Activated CD8-positive, alpha-beta T cell treated with anti-CD3 and anti-CD28 coated beads, Interleukin-2, amount 10 ng/mL, durations not matched to agents 7 days and 5 days (primary cell): Measurements from ENCODE around the gene PPM1N. TPM values are rescaled to one million over a fixed set of nuclear protein-coding genes. Genes with fewer than 3 reads are reported as not detected.
"Not testable (repeated sequence)": the region's sequence is repeated elsewhere in the genome, so short reads cannot be mapped to it uniquely, and the experiment has no call there.

Source experiments
- ATAC-seq: fragments of 150-1000 bp; cut with Tn5 transposase; one replicate; pipeline ENCODE4 v1.10.0; 2021; ENCODE audit warnings: moderate library complexity
- CTCF ChIA-PET: fragments of 350-600 bp; sonication (Branson Sonifier 250); formaldehyde crosslinking; loops from one replicate; lab custom pipeline; 2021; ENCODE audit warnings: antibody characterized with exemption; lab: Charles Lee
- POLR2A ChIA-PET: fragments of 350-600 bp; sonication (Branson Sonifier 250); formaldehyde crosslinking; loops from one replicate; lab custom pipeline; 2021; ENCODE audit warnings: antibody characterized with exemption; lab: Charles Lee
- DNase-seq: peaks from one replicate; pipeline ENCODE4 v3.0.0-alpha.2; 2020
- H3K27ac Mint-ChIP-seq: one replicate; pipeline ENCODE4 v1.8.0; 2021; ENCODE audit warnings: mild to moderate bottlenecking, mixed read lengths
- H3K27me3 Mint-ChIP-seq: one replicate; pipeline ENCODE4 v1.8.0; 2021; ENCODE audit warnings: low read depth, mixed read lengths
- H3K36me3 Mint-ChIP-seq: one replicate; pipeline ENCODE4 v1.8.0; 2021; ENCODE audit warnings: low read depth, mixed read lengths
- H3K4me1 Mint-ChIP-seq: one replicate; pipeline ENCODE4 v1.8.0; 2021; ENCODE audit warnings: low read depth, mixed read lengths
- H3K4me3 Mint-ChIP-seq: one replicate; pipeline ENCODE4 v1.8.0; 2021; ENCODE audit warnings: mild to moderate bottlenecking, mixed read lengths
- H3K9me3 Mint-ChIP-seq: one replicate; pipeline ENCODE4 v1.8.0; 2022; ENCODE audit warnings: mixed read lengths; ENCODE audit not compliant: insufficient read depth
- total RNA-seq, 2 experiments: library from RNA; stranded (reverse); gene quantifications; one replicate each; pipeline ENCODE4 v1.2.3, GENCODE V29; 2021

Gene PPM1N
- total RNA-seq, 2 experiments from 2014 or later = 1.6 to 3.2 TPM

DNA sequence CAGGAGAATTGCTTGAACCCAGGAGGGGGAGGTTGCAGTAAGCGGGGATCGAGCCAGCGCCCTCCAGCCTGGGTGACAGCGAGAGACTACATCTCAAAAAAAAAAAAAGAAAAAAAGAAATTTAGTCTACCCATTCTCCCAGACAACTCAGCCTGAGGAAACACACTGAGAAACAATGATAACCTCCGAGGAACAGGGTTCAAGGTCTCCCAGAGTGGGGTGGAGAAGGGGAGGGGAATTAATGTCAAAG is 7.7 kb downstream of the PPM1N start:
- ChIA-PET CTCF (interaction anchor here (1.8 to 3.2 kb wide), 6 partner anchors 10 to 137 kb away, joined by 8 to 15 read pairs (median 14); partner anchors contain the start of gene RTN2), POLR2A (no interaction called here)
- Mint-ChIP-seq H3K4me1 (peaks cover 37% of the 10 kb centered on the region), H3K27me3 (no peaks in the 10 kb centered on the region), H3K4me3 (peak overlapping the region; percentile 88), H3K9me3 (no peaks in the 10 kb centered on the region), H3K36me3 (peaks cover 27% of the 10 kb centered on the region), H3K27ac (peak overlapping the region; percentile 83)
- no peak for ATAC-seq
- DNase-seq = no peak

DNA sequence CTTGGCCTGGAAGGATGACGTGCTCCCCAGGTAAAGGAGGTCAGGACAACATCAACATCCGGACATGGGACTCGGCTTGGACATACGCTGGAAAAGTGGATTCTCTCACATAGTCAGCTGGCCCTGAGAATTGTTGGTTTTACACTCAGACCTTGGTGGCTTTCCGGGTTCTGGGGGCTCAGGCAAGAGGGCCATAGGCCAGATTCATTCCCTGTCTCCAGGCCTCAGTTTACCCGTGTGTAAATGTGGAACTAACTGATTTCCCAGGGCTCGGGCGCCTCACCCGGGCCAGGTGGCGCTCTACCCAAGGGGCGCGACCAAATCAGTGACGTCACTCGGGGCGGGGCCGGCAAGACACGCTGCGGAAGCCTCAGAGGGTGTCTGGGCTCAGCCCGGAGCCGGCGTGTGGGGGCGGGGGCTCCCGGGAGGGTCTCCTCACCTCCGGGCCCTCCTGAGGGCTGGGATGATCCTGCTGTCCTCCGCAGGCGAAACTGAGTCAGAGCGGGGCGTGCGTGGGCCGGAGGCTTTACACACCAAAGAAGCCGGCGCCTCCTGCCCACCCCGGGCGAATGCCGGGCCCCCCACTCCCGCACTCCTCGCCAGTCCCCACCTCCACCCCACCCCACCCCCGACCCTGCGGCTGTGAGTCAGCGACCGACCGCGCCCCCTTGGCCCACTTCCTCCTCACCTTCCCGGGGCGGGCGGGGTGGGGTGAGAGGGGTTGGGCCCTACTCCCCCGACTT is 8.2 kb downstream of the PPM1N start:
- POLR2A ChIA-PET = no interaction called here
- peaks cover 42% of the 10 kb centered on the region for H3K4me1 Mint-ChIP-seq
- peaks cover 29% of the 10 kb centered on the region for H3K36me3 Mint-ChIP-seq
- no peaks in the 10 kb centered on the region for H3K9me3 Mint-ChIP-seq
- no peaks in the 10 kb centered on the region for H3K27me3 Mint-ChIP-seq
- peak overlapping the region; percentile 98 for H3K27ac Mint-ChIP-seq
- CTCF ChIA-PET = interaction anchor here (1.8 to 3.2 kb wide), 6 partner anchors 11 to 136 kb away, joined by 8 to 15 read pairs (median 14); partner anchors contain the start of gene RTN2
- peak overlapping the region; percentile 88 for H3K4me3 Mint-ChIP-seq
- DNase-seq = peak; percentile 98
- peak; percentile 74 for ATAC-seq

DNA sequence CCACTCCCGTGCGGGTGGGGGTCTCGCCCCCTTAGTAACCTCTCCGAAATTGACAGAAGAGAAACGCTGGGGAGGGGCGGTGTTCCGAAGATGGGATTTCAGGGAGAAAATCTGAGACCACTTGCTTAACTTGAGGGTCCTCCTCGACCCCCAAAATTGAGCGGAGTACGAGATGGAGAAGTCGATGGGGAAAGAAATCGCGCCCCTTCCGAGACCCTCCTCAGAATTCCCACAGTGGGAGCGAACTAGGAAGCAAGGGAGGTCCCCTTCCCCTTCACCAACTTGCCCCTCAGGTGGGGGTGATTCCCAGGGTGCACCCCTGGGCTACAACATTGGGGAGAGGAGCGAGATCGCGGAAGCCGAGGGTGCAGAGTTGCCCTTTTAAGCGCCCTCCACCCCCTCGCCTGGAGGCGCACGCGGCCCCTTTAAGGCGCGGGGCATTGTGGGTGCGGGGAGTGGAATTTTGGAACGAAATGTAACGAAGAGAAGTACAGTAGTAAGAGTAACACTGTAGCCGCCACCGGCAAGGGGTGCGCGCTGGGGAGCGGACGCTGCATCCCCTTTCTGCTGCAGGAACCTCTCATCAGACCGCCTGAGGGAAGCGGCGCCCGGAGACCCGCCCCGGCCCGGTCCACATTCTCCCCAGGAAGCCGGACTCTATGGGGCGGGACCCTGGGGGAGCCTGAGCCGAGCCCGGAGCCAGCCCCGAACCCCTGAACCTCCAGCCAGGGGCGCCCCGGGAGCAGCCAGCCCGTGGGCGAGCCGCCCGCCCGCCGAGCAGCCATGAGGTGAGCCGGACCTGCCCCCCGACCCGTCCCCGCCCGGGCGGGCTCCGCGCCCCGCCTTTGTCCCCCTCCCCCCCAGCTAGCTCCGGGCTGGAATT is 9.0 kb downstream of the PPM1N start, which contains the start of gene VASP:
Gene VASP (plus strand): TSS at position 491 of the 883 bp plus-strand sequence. CDS start 293 bp downstream, at position 784.
- peak; percentile 68 for ATAC-seq

DNA sequence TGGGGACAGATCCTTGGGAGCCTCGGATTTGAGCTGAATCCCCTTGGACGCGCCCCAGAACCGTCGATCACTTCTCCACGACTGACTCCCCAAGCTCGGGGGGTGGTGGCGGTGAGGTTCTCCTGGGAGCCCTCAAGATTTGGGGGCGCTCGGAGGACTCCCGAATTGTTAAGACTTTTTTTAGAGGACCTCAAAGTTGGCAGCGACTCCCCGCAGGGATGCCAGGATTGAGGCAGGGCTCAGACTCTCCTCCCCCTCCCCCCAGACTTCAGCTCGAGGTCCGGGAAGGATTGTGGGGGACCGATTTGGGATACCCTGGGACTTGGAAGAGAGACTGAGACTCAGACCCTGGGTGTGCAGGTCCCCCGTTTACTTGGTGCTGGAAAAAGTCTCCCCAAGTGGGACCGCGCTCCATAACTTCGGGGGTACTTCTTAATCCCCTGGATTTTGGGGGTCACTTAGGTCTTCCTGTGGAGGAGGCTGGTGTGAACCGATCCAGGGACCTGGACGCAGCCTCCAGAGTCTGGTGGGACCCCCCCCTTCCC is 9.7 kb downstream of the PPM1N start:
- POLR2A ChIA-PET = interaction anchor here (1.3 kb wide), 1 partner anchor 134 kb away, joined by 10 read pairs; no protein-coding TSS in a partner anchor
- H3K4me3 Mint-ChIP-seq = peak overlapping the region; percentile 87
- DNase-seq = no peak
- ATAC-seq = no peak
- H3K4me1 Mint-ChIP-seq = peaks cover 56% of the 10 kb centered on the region
- H3K27ac Mint-ChIP-seq = peak overlapping the region; percentile 67
- no peaks in the 10 kb centered on the region for H3K27me3 Mint-ChIP-seq
- H3K9me3 Mint-ChIP-seq = no peaks in the 10 kb centered on the region
- peaks cover 37% of the 10 kb centered on the region for H3K36me3 Mint-ChIP-seq
- CTCF ChIA-PET = interaction anchor here (0.7 to 1.6 kb wide), 7 partner anchors 9 to 209 kb away, joined by 3 to 6 read pairs (median 3); no protein-coding TSS in a partner anchor

More for the DNA sequence above, 9.0 kb downstream of the PPM1N start, which contains the start of gene VASP:
- no peaks in the 10 kb centered on the region for H3K9me3 Mint-ChIP-seq
- peak within 1 kb of the TSS; percentile 98 for H3K27ac Mint-ChIP-seq
- no peaks in the 10 kb centered on the region for H3K27me3 Mint-ChIP-seq
- H3K36me3 Mint-ChIP-seq = peaks cover 35% of the 10 kb centered on the region
- peak within 1 kb of the TSS; percentile 88 for H3K4me3 Mint-ChIP-seq
- POLR2A ChIA-PET = no interaction called here
- DNase-seq = peak; percentile 96
- H3K4me1 Mint-ChIP-seq = peaks cover 50% of the 10 kb centered on the region
- CTCF ChIA-PET = interaction anchor here (1.1 to 1.6 kb wide), 4 partner anchors 8 to 210 kb away, joined by 3 to 6 read pairs (median 4); no protein-coding TSS in a partner anchor

DNA sequence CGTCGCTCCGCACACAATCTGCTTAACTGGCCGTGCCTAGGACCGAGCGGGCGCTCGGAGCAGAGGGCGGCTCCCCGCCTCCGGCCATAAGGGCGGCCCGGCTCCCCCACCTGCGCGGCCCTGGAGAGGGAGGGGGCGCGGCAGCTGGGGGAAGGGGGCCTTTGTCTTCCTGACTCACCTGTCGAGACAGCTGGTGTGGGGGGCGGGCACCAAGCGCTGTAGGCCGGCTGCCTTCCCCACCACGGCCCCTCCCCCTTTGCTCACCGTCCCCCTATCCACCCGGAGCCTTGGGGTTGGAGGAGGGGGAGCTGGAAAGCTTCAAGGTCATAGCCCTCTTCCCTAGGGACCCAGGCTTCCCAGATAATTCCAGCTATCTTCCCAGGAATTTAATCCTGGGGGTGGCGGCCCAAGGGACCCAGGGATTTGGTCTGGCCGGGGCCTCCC is 10.2 kb downstream of the PPM1N start:
- peak overlapping the region; percentile 87 for H3K4me3 Mint-ChIP-seq
- ChIA-PET CTCF (interaction anchor here (0.7 to 1.6 kb wide), 7 partner anchors 9 to 208 kb away, joined by 3 to 6 read pairs (median 3); no protein-coding TSS in a partner anchor), POLR2A (interaction anchor here (1.3 kb wide), 1 partner anchor 133 kb away, joined by 10 read pairs; no protein-coding TSS in a partner anchor)
- DNase-seq (peak; percentile 62), ATAC-seq (peak; percentile 1)
- peak overlapping the region; percentile 82 for H3K27ac Mint-ChIP-seq
- no peaks in the 10 kb centered on the region for H3K9me3 Mint-ChIP-seq
- no peaks in the 10 kb centered on the region for H3K27me3 Mint-ChIP-seq
- H3K4me1 Mint-ChIP-seq = peaks cover 58% of the 10 kb centered on the region
- peaks cover 40% of the 10 kb centered on the region for H3K36me3 Mint-ChIP-seq

DNA sequence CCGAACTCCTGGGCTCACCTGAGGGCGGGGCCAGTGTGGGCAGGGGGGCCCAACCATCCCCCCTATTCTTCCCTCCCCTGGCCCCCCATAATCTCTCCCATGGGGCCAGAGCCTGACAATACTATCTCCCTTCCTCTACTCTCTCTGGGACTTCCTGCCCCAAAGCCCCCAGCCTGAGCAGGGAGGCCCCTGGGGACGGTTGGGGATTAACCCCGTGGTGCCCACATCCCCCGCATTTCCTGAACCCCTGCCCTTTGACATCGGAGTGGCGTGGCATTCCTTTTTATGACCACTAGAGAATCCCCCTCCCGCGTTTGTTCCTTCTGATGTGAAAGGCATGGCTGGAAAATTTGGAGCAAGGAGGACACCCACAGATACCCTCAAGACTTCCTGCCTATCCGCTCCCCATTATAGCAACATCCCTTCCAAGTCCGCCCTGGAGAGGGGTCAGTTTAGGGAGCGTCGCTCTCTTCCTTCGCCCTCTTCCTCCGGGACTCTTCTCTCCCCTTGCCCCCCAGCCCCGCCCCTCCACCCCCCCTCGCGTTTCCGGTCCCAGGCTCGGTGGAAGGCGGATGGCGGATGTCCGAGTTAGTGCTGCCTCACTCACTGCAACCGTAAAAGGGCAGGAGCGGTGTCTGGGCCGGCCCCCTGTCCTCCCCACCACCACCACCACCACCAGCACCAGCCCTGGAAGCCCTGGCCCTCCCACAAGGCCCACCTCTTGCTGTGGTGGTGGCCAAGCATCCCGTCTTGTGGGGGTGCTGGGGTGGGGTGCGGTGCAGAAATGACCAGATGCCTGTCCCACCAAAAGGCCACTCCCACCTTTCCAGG is 10.8 kb downstream of the PPM1N start:
- no peaks in the 10 kb centered on the region for H3K9me3 Mint-ChIP-seq
- H3K27me3 Mint-ChIP-seq = no peaks in the 10 kb centered on the region
- ChIA-PET CTCF (interaction anchor here (1.0 to 1.7 kb wide), 6 partner anchors 10 to 133 kb away, joined by 3 to 10 read pairs (median 6); no protein-coding TSS in a partner anchor), POLR2A (interaction anchor here (1.3 kb wide), 1 partner anchor 133 kb away, joined by 10 read pairs; no protein-coding TSS in a partner anchor)
- H3K4me1 Mint-ChIP-seq = peaks cover 62% of the 10 kb centered on the region
- DNase-seq (peak; percentile 71), ATAC-seq (no peak)
- peak overlapping the region; percentile 82 for H3K27ac Mint-ChIP-seq
- peak overlapping the region; percentile 87 for H3K4me3 Mint-ChIP-seq
- H3K36me3 Mint-ChIP-seq = peaks cover 42% of the 10 kb centered on the region

DNA sequence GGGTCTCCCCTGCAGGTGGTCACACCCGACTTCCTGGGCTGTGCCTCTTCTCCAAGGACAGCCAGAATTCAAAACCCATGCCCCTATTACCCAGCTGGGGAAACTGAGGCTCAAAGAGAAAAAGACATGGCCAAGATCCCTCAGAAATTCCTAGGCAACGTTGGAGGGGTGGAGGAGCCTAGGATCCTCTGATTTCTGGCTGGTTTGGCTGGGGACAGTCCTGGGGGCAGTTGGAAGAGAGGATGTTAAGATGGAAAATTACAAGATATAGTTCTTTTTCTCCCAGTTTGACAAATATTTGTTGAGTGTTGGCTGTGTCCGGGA is 11.4 kb downstream of the PPM1N start:
- Mint-ChIP-seq H3K27me3 (no peaks in the 10 kb centered on the region), H3K4me3 (peak overlapping the region; percentile 87), H3K4me1 (peaks cover 68% of the 10 kb centered on the region), H3K36me3 (peaks cover 42% of the 10 kb centered on the region), H3K27ac (peak overlapping the region; percentile 82), H3K9me3 (no peaks in the 10 kb centered on the region)
- no peak for DNase-seq
- no peak for ATAC-seq
- POLR2A ChIA-PET = no interaction called here
- CTCF ChIA-PET = interaction anchor here (0.7 to 1.7 kb wide), 5 partner anchors 10 to 133 kb away, joined by 3 to 10 read pairs (median 5); no protein-coding TSS in a partner anchor

DNA sequence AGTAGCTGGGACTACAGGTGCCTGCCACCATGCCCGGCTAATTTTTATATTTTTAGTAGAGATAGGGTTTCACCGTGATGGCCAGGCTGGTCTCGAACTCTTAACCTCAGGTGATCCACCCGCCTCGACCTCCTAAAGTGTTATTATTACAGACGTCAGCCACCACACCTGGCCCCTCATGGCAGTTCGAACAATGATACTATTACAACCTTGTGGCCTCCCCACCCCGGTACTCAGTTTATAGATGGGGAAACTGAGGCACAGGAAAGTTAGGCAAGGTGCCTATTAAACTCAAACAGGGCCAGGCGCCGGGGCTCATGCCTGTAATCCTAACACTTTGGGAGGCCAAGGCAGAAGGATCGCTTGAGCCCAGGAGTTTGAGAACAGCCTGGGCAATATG is 12.1 kb downstream of the PPM1N start:
- ATAC-seq, DNase-seq, H3K27me3 Mint-ChIP-seq, H3K9me3 Mint-ChIP-seq, POLR2A ChIA-PET: not testable (repeated sequence)
- peaks cover 70% of the 10 kb centered on the region for H3K4me1 Mint-ChIP-seq
- H3K36me3 Mint-ChIP-seq = peaks cover 43% of the 10 kb centered on the region
- peak overlapping the region; percentile 49 for H3K27ac Mint-ChIP-seq
- H3K4me3 Mint-ChIP-seq = peak overlapping the region; percentile 87
- CTCF ChIA-PET = interaction anchor here (0.7 to 1.7 kb wide), 5 partner anchors 11 to 132 kb away, joined by 3 to 10 read pairs (median 5); no protein-coding TSS in a partner anchor

DNA sequence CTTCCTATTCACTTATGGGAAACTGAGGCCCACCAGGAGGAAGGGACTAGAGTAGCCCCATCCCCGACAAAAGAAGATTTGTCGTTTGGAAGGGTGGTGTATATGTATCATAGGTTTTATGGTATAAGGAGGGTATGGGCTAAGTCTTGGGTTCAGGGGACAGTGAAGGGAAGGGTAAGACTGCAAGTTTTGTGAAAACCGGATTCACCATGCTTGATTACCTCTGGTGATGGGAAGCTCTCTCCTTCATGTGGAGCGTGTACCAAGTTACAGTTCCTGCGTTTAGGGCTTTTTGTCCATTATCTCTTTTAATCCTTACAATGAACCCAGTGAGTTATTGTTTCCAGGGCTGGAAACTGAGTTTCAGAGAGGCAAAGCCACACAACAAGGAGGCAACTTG is 12.8 kb downstream of the PPM1N start:
- Mint-ChIP-seq H3K4me3 (peak overlapping the region; percentile 87), H3K36me3 (peaks cover 47% of the 10 kb centered on the region), H3K27me3 (no peaks in the 10 kb centered on the region), H3K27ac (peak overlapping the region; percentile 49), H3K4me1 (peaks cover 70% of the 10 kb centered on the region), H3K9me3 (no peaks in the 10 kb centered on the region)
- DNase-seq (no peak), ATAC-seq (no peak)
- CTCF ChIA-PET = interaction anchor here (1.3 to 1.7 kb wide), 2 partner anchors 26 to 131 kb away, joined by 3 to 10 read pairs; no protein-coding TSS in a partner anchor
- POLR2A ChIA-PET = no interaction called here

DNA sequence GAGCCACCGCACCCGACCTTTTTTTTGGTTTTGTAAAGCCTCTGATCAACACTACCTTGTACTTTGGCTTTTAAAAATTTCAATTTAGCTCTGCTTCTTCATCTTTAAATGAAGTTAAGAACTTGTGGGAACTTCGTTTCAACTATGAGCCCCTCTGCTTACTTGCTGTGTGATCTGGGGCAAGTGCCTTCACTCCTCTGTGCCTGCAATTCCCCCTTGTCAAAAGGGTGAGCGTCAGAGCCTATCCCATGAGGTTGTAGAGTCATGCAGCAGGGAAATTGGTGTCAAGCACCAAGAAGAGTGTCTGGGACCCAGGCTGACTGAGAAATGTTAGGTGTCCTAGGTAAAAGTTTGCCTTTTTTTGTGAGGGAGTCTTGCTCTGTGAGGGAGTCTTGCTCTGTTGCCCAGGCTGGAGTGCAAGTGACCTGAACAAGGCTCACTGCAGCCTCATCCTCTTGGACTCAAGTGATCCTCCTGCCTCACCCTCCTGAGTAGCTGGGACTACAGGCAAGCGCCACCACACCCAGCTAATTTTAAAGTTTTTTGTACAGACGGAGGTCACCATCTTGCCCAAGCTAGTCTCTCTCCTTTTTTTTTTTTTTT is 14.7 kb downstream of the PPM1N start:
- Mint-ChIP-seq H3K36me3 (peaks cover 52% of the 10 kb centered on the region), H3K4me3 (no peak overlapping the region), H3K27me3 (no peaks in the 10 kb centered on the region), H3K4me1 (peaks cover 78% of the 10 kb centered on the region), H3K27ac (peak overlapping the region; percentile 78), H3K9me3 (no peaks in the 10 kb centered on the region)
- CTCF ChIA-PET = interaction anchor here (1.4 to 1.9 kb wide), 2 partner anchors 45 to 129 kb away, joined by 4 to 8 read pairs; no protein-coding TSS in a partner anchor
- POLR2A ChIA-PET = interaction anchor here (1.2 kb wide), 1 partner anchor 129 kb away, joined by 3 read pairs; no protein-coding TSS in a partner anchor
- DNase-seq (no peak), ATAC-seq (no peak)
